ENCODE data around the gene TFPI. TPM values are rescaled to one million over a fixed set of nuclear protein-coding genes. Genes with fewer than 3 reads are reported as not detected.

TFPI gene
- total RNA-seq, 1 donor from 2014 or later, result 89.7 TPM

DNA sequence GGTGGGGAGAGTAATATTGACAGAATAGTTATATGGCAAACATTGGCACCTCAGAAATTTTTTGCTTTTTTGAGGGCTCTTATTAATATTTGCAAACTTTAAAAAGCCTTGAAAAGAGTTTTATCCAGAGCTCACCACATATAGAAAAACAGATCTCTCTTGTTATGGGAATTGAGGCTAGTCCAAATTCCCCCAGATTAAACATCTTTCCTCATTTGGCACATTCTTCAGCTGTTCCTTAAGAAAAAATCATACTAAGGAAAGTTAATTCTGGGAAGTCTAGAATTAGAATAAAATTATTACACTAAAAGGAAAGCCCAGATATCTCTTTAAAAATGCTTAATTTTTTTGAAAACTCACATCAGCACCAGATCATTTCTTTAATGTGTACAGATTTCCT lies 5.6 kb downstream of the TFPI start:
- Mint-ChIP-seq H3K9me3 (no peaks in the 10 kb centered on the region), H3K4me1 (peaks cover 67% of the 10 kb centered on the region), H3K4me3 (no peak overlapping the region), H3K27ac (peak overlapping the region; percentile 80), H3K36me3 (peaks cover 1% of the 10 kb centered on the region), H3K27me3 (ENCODE audit: low read depth) (no peaks in the 10 kb centered on the region)
- no peak for DNase-seq (ENCODE audit: low spot score in 2 of 2, unreplicated experiment in 2 of 2)
- TF ChIP-seq, protein P1, sequence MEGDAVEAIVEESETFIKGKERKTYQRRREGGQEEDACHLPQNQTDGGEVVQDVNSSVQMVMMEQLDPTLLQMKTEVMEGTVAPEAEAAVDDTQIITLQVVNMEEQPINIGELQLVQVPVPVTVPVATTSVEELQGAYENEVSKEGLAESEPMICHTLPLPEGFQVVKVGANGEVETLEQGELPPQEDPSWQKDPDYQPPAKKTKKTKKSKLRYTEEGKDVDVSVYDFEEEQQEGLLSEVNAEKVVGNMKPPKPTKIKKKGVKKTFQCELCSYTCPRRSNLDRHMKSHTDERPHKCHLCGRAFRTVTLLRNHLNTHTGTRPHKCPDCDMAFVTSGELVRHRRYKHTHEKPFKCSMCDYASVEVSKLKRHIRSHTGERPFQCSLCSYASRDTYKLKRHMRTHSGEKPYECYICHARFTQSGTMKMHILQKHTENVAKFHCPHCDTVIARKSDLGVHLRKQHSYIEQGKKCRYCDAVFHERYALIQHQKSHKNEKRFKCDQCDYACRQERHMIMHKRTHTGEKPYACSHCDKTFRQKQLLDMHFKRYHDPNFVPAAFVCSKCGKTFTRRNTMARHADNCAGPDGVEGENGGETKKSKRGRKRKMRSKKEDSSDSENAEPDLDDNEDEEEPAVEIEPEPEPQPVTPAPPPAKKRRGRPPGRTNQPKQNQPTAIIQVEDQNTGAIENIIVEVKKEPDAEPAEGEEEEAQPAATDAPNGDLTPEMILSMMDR (IDR thresholded peaks at IDR 0.05; ENCODE audit: unreplicated experiment), result no peak

DNA sequence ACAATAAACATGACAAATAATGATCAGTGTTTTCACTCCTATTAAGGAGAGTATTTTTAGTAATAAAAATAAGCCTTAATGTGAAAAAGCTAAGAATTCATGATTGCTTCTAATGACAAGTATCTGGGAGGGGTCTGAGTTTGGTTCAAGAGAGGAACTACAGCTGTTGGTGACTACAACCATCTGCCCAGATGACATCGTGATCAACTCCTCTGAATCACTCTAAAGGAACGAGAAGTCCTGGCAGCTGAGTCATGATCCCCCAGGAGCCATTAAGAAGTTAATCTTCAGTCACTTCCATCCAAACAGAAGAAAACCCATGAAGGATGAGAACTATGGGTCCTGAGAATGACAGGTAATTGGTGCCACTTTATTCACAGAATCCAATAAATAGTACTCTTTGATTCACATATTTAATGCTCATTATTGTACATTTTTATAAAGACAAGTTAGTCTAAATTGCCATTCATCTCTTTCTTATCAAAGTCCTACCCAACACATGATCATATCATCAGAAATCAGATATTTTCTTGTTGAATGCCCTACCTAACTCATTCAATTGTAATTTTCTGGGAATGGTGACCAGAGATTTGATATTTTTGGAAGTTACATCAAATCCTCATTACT lies 6.8 kb downstream of the TFPI start:
- peak overlapping the region; percentile 39 for H3K27ac Mint-ChIP-seq

DNA sequence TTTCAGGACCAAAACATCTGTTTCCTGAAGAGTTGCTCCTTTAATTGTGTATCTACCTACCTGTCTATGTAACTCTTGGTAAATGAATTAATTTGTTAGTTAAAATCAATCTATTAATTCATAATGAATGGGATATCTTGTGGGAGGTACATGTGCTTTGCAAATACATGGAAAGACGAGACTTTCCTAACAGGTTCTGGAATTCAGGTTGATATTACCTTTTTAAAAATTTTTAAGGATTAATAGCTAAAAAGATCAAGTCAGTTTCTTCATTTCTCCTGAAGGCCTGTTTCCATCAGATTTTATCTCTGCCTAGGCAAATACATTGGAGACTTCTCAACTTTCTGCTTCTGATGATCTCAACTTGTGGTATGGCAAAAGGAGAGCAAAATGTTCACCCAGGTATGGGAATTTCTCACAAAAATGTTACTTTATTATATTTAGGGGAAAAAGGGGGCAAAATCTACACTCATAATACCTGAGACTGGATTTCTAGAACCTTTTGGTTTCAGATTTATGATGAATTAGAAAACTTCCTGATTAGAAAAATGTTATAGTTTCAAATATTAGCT lies 7.4 kb downstream of the TFPI start:
- TF ChIP-seq, protein P1 (IDR thresholded peaks at IDR 0.05; ENCODE audit: unreplicated experiment), result no peak
- H3K27ac Mint-ChIP-seq, result peak overlapping the region; percentile 54
- peaks cover 78% of the 10 kb centered on the region for H3K4me1 Mint-ChIP-seq
- no peak overlapping the region for H3K4me3 Mint-ChIP-seq
- no peaks in the 10 kb centered on the region for H3K27me3 Mint-ChIP-seq (ENCODE audit: low read depth)
- H3K36me3 Mint-ChIP-seq, result peaks cover 1% of the 10 kb centered on the region
- no peaks in the 10 kb centered on the region for H3K9me3 Mint-ChIP-seq
- no peak for DNase-seq (ENCODE audit: low spot score in 2 of 2, unreplicated experiment in 2 of 2)

More for the DNA sequence above, 6.8 kb downstream of the TFPI start:
- DNase-seq (ENCODE audit: low spot score in 2 of 2, unreplicated experiment in 2 of 2), result no peak
- H3K9me3 Mint-ChIP-seq, result no peaks in the 10 kb centered on the region
- TF ChIP-seq, protein P1 (IDR thresholded peaks at IDR 0.05; ENCODE audit: unreplicated experiment), result no peak
- peaks cover 74% of the 10 kb centered on the region for H3K4me1 Mint-ChIP-seq
- no peak overlapping the region for H3K4me3 Mint-ChIP-seq
- no peaks in the 10 kb centered on the region for H3K27me3 Mint-ChIP-seq (ENCODE audit: low read depth)
- peaks cover 1% of the 10 kb centered on the region for H3K36me3 Mint-ChIP-seq

DNA sequence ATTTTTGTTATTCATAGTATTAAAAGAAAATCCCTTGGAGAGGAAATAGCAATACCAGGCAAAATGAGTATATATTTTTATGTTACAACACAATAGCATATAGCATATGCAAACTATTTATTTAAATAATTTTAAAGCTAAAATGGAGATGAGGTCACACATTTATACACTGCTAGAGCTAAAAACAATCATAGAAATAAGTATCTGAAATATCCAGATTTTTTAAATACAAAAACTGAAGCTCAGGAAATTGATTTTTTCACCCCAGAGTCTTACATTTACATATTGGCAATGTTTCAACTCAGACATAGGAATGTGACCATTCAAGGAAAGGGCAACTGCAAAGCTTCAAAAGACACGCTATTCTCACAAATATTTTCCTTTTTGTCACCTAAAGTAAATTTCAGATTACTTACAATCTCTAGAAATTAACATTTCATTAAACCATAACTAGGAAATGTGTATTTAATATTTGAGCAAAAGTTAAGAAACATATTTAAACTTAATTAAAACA lies 8.9 kb downstream of the TFPI start:
- Mint-ChIP-seq H3K9me3 (no peaks in the 10 kb centered on the region), H3K27ac (no peak overlapping the region), H3K4me1 (peaks cover 78% of the 10 kb centered on the region), H3K36me3 (peaks cover 2% of the 10 kb centered on the region), H3K4me3 (no peak overlapping the region), H3K27me3 (ENCODE audit: low read depth) (no peaks in the 10 kb centered on the region)
- TF ChIP-seq, protein P1 (IDR thresholded peaks at IDR 0.05; ENCODE audit: unreplicated experiment), result no peak
- no peak for DNase-seq (ENCODE audit: low spot score in 2 of 2, unreplicated experiment in 2 of 2)

DNA sequence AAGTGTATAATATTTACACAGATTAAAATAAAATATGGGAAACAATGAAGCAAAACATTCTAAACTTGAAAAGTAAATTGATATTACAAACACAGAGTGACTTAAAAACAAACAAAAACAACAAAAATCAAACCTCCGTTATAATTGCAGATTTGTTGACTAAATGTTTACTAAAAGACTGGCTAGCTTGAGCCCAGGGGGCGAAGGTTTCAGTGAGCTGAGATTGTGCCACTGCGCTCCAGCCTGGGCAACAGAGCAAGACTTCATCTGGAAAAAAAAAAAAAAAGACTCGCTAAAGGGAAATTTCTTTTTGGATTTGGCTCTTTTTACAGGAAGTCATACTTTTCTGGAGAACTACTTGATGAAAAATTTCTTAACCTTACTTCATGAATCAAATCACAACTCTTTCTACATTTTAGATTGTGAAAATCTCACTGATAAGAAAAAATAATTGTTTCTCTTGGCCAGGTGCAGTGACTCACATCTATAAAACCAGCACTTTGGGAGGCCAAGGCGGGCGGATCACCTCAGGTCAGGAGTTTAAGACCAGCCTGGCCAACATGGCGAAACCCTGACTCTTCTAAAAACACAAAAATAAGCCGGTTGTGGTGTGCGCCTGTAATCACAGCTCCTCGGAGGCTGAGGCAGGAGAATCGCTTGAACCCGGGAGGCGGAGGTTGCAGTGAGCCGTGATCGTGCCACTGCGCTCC lies 9.7 kb downstream of the TFPI start:
- peak overlapping the region; percentile 88 for H3K27ac Mint-ChIP-seq
- no peak for DNase-seq (ENCODE audit: low spot score in 2 of 2, unreplicated experiment in 2 of 2)

More for the DNA sequence above, 9.7 kb downstream of the TFPI start:
- peak overlapping the region; percentile 22 for H3K4me3 Mint-ChIP-seq
- no peaks in the 10 kb centered on the region for H3K27me3 Mint-ChIP-seq (ENCODE audit: low read depth)
- H3K36me3 Mint-ChIP-seq, result peaks cover 6% of the 10 kb centered on the region
- TF ChIP-seq, protein P1 (IDR thresholded peaks at IDR 0.05; ENCODE audit: unreplicated experiment), result no peak
- H3K4me1 Mint-ChIP-seq, result peaks cover 72% of the 10 kb centered on the region
- no peaks in the 10 kb centered on the region for H3K9me3 Mint-ChIP-seq
